NCI-H1105 treated with DMSO at 0.1 percent for 48 hours (cell line): ENCODE measurements around the gene ARHGEF37.
"Not testable (repeated sequence)": the region's sequence is repeated elsewhere in the genome, so short reads cannot be mapped to it uniquely, and the experiment has no call there.

Source experiments
- DNase-seq: peaks from one replicate; lab custom pipeline; 2025; lab: John Stamatoyannopoulos, UW

ARHGEF37 gene

DNA sequence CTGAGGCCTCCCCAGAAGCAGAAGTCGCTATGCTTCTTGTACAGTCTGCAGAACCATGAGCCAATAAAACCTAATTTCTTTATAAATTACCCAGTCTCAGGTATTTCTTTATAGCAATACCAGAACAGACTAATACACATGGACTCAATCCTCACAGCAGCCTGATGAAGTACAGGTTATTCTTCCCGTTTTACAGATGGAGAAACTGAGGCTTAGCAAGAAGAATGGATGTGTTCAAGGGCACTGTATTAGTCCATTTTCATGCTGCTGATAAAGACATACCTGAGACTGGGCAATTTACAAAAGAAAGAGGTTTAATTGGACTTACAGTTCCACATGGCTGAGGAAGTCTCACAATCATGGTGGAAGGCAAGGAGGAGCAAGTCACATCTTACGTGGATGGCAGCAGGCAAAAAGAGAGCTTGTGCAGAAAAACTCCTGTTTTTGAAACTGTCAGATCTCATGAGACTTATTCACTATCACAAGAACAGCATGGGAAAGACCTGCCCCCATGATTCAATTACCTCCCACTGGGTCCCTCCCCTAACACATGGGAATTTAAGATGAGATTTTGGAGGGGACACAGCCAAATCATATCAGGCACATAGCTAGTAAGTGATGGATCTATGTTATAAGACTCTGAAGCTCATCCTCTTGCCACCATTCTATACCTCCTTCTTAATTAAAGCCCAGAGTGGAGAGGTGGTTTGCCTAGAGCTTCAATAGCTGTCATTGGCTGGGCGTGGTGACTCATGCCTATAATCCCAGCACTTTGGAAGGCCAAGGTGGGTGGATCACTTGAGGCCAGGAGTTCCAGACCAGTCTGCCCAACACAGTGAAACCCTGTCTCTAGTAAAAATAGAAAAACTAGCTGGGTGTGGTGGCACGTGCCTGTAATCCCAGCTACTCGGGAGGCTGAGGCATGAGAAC, 67.4 kb downstream of the ARHGEF37 start:
- DNase-seq = not testable (repeated sequence)

- DNase-seq = not testable (repeated sequence)
These were observed 68.4 kb downstream of the ARHGEF37 start for GRCh38 chr5:149649730-149650129.

DNA sequence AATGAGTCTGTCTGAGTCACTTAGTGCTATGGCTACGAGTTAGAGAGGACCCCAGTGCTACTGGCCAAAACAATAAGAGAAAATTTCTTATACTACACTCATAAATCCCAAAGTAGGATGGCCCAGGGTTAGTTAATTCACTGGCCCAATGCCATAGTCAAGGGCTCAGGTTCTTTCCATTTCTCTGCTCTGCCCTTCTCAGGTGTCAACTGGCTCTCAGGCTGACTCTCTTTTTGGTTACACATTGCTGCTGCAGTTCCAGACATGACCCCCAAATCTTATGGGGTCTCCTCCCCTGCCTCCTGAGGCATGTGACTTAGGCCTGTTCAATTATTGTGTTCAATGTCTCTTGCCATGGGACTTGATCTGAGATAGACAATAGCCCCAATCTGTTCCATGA, 70.4 kb downstream of the ARHGEF37 start:
- no peak for DNase-seq

DNA sequence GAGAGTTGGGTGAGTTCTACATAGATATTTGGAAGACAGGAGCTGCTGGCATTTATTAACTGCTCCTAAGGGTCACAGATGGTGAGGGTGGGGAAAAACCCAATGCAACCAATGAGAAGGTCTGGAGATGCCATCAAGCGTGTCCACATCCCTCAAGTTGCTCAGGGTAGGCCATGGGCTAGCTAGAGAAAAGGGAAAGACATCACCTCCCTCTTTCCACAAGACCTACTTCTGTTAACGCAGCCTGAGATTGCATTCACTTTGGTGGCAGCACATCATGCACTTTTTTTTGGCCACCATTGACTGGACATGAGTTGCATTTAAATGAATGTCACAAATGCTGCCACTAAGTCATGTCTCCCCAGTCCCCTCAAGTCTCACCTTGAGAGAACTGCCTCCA, 71.4 kb downstream of the ARHGEF37 start:
- DNase-seq = no peak

DNA sequence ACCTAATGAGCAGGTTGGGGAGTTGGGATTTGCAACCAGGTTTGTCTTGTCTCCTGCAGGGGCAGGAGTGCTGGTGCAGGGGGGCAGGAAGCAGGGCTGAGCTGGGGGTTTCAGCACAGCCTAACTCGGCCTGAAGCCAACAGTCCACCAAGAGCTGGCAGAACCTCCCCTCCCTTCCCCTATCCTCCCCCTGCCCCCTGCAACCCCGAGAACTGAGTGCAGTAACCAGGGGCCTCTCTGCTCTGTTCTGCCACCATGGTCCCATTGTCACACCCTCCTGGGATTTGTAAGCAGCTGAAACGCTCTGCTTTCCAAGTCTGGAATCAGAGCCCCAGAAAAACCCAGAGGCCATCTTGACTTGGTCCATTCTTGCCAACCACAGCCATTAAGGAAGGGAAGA, 72.9 kb downstream of the ARHGEF37 start:
- no peak for DNase-seq

GRCh38 chr5:149654883-149655505, 73.7 kb downstream of the ARHGEF37 start:
- DNase-seq = no peak

DNA sequence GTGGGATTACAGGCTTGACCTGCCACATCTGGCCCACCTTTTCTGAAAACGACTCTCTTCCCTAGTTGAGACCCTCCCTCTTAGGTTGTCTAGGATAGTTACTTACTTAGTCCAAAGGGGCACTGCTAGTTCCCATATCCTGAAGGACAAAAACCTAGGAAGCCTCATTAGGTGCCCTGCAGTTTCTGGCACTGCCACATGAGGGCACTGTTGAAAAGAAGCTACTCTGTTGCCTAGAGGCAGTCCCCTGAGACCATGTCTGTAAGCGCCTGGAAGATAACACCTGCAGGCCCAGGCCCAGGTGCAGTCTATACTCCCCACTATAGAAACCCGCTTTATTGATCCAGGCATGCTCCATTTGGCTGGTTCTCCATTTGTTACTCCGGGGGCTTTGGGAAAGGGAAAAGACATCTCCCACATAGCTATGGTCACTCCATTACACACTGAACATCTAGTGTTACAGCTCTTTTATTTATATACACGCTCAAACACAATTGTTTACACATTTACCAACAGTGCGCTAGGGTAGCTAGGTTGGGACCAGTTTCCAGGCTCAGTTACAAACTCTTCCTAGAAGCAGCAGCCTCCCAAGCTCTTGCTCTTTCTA, 75.4 kb downstream of the ARHGEF37 start:
- DNase-seq = peak; percentile 63

DNA sequence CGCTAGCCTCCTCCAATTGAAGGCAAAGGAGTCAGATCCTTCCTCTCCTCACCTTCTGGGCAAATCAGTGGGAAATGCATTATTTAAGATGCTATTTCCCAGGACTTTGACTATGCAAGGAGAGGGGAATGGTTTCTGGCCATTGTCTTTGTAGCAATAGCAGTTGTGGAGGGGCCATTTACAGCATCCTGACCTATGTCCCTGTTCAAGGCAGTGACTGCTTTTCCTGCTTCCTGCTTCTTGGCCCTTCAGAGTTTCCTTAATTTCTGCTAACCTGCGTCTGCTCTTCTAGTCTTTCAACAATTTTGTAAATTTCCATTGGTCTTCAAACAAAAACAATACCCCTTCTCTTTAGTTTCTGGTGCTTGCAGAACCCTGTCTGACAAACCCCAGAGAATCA, 76.0 kb downstream of the ARHGEF37 start:
- no peak for DNase-seq

- no peak for DNase-seq
These were observed 77.0 kb downstream of the ARHGEF37 start for GRCh38 chr5:149658299-149658698.

DNA sequence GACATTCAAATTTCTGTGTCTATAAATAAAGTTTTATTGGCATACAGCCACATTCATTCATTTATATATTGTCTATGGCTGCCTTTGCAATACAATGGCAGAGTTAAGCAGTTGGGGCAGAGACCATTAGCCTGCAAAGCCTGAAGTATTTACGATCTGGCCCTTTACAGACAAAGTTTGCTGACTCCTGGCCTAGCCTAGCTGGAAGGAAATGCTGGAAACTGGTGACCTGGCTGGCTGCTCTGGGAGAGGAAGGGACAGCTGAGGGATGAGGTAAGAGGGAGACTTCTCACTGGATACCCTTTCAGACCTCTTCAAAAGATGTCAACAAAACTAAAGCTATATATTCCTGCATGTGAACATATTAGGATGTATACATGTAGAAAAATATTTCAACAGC, 82.8 kb downstream of the ARHGEF37 start:
- DNase-seq = no peak

DNA sequence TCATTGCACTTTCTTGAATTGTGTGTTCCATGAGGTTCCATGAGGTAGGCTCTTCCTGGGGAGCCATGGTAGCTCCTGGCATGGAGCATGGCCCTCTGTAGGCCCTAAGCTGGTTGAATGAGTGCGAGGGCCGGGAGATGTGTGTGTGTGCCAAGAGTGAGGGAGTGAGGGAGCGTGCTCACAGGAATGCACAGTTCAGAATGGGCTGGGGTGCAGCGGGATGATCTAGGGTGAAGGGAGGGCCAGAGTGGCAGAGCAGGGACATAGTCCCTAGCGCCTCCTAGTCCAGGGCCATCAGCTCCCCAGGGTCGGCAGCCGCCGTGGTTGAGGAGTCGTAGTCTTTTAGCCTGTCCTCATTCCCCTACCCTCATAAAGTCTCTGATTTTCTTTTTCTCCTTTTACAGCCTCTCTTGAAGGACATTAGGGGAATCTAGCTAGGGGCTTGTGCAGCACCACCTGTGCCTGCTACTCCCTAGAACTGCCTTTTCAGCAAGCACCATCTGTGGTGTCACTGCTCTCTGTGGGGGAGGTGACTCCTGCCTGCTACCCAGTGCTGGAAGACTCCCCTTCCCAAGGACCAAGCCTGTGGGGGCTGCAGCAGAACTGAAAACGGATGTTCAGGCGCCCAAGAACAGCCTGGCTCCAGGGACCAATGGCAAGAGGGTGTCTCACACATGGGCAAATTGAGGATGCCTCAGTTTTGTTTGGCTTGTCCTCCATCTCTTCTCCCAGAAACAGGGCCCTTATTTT, 83.5 kb downstream of the ARHGEF37 start:
- no peak for DNase-seq

- DNase-seq = no peak
These were observed 84.3 kb downstream of the ARHGEF37 start for GRCh38 chr5:149665416-149666175.

DNA sequence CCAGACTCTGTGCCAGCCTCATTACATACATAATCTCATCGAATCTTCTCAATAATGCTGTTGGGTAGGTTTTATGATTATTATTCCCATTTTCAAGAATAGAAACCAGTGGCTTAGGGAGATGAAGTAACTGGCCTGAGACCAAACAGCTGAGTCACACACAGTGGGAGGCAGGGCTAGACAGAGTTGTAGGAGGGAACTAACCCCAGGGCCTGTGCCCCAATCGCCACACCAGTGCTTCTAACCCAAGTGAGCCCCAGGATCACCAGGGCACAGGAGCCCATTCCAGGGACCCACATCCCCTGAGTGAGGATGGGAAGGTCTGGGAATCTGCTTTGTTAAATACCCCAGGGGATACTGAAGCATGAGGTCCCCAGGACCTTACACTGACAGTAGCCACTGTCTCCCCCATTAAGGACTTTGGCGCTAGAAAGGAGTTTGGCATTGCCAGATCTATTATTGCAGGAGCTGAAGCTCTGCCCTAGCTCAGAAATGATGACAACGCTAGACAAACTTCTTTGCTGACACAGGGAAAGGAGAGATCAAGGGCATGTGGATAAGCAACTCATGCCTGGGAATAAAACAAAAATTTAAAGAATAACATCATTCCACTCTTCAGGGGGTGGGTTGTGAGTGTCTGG, 85.0 kb downstream of the ARHGEF37 start:
- no peak for DNase-seq

DNA sequence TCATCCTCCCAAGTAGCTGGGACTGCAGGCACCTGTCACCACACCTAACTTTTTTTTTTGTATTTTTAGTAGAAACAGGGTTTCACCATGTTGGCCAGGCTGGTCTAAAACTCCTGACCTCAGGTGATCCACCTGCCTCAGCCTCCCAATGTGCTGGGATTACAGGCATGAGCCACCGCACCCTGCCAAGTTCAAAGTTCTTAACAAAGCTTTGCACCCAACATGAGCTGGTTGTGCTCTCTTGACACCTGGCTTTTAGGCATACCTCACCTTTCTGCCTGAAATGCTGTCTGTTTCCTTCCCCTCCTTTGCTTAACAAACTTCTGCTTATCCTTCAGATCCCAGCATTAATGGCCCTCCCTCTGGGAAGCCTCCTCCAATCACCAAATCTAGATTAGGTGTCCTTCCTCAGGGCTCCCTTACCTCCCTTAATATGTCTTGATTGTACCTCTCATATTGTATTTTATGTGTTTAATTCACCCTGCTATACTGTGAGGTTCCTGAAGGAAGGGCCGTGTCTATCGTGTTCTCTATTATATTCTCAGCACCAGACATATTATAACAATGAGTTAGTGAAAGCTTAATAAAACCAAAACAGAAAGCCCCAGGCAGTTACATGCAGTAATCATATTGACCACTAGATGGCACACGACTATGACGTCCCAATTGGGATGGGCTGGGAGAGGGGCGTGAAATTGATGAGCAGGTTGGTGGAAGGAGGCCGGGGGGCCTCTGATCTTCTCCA, 86.0 kb downstream of the ARHGEF37 start:
- DNase-seq = no peak

DNA sequence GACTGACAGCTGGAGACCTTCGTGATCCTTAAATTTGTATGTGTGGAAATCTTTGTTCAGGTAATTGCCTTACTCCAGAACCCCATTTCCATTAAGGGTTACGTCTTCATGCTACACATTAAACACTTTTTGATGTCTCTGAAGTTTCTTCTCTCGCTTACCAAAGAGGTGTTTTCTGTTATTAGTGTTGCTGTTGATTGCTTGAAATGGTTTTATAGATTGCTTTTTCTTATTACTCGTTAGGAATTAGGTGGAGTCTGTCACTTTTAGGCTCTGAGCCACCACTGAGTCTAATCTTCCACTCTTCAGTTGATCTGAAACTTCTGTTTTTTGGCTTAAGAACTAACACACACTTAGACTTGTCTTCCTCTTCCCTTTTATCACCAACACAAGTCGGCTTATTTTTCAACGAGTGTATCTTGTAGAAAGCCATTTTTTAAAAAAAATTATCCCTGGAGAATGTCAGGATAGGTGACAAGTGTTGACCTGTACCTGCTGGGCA, 86.6 kb downstream of the ARHGEF37 start:
- DNase-seq = no peak

DNA sequence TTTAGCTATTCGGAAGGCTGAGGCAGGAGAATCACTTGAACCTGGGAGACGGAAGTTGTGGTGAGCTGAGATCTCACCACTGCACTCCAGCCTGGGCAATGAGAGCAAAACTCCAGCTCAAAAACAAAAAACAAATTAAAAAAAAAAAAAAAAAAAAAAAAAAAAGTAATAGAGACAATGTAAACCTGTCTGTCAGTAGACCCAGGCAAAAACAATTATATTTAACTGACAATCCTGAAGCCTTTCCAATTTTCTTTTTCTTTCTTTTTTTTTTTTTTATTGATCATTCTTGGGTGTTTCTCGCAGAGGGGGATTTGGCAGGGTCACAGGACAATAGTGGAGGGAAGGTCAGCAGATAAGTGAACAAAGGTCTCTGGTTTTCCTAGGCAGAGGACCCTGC, 88.0 kb downstream of the ARHGEF37 start:
- not testable (repeated sequence) for DNase-seq

DNA sequence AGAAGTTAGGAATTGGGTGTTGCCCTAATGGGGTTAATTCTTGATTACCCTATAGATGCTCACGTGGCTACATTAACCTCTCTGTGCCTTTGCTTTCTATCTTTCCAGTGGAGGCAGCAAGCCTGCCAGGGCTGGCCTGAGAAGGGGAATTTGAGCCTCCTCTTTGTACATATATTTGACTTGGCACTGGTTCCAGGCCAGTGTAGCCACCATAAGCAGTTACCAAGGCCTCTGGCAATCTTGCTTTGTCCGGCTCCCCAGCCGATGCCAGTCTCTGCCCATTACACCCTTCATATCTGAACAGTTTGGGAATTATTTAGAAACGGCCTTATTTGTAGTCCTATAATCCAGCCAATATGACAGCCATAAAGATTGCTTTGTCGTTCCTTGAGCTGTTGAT, 90.2 kb downstream of the ARHGEF37 start:
- DNase-seq = no peak

- no peak for DNase-seq
These were observed 91.6 kb downstream of the ARHGEF37 start for GRCh38 chr5:149672701-149673476.

GRCh38 chr5:149674686-149675085, 93.4 kb downstream of the ARHGEF37 start:
- no peak for DNase-seq
